Mononuclear cell (primary cell): ENCODE data around the gene CRACR2B. TPM values are rescaled to one million over a fixed set of nuclear protein-coding genes. Genes with fewer than 3 reads are reported as not detected.

Experiments used
- H3K27me3 ChIP-seq: 2 replicates; pipeline ENCODE4 v1.6.0; 2011; ENCODE audit warnings: low read length, control low read depth; ENCODE audit not compliant: insufficient read depth
- H3K4me1 ChIP-seq: 2 replicates; pipeline ENCODE4 v1.5.1; 2011; ENCODE audit warnings: mild to moderate bottlenecking, low read length, control low read depth; ENCODE audit not compliant: insufficient read depth
- H3K4me3 ChIP-seq: 2 replicates; pipeline ENCODE4 v1.5.1; 2011; ENCODE audit warnings: mild to moderate bottlenecking, low read length, moderate library complexity
- H3K9me3 ChIP-seq: 2 replicates; pipeline ENCODE4 v1.5.1; 2011; ENCODE audit warnings: low read depth, mild to moderate bottlenecking, control low read depth, low read length
- total RNA-seq: library from RNA; depleted of rRNA; stranded (reverse); fragments of >200 nt; gene quantifications from one replicate; pipeline ENCODE4 v1.2.3, GENCODE V29; 2012

CRACR2B gene
- total RNA-seq, 1 donor = 0.84 TPM

DNA sequence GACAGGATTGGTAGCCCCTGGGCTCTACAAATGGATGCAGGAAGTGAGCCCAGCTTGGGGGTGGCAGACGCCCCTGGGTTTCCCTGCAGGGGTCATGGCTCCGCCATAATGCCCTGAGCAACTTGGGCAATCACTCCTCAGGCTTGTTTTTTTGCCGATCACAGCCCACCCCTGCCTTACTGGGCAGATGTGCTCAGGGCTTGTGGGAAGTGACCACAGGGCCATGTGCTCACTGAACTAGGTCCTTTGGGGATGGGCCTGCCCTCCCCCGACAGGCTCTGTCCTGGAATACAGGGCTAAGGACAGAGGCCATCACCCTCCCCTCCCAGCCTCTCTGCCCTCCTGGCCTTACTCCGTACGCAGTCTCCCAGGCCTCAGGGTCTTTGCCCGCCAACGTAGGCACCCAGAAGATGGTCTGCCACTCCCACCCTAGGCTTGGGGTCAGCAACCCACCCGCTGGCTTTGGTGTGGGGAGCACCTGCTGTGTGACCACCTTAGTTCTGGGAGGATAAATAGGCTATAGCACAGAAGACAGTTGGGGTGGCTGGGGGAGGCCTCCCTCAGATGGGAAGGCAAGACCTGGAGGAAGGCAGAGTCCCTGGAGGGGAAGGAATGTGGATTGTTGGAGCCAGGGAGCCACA, 14.1 kb upstream of the CRACR2B start:
- Histone ChIP-seq H3K9me3 (no peaks in the 10 kb centered on the region), H3K4me1 (peaks cover 26% of the 10 kb centered on the region), H3K4me3 (no peak overlapping the region), H3K27me3 (no peaks in the 10 kb centered on the region)

DNA sequence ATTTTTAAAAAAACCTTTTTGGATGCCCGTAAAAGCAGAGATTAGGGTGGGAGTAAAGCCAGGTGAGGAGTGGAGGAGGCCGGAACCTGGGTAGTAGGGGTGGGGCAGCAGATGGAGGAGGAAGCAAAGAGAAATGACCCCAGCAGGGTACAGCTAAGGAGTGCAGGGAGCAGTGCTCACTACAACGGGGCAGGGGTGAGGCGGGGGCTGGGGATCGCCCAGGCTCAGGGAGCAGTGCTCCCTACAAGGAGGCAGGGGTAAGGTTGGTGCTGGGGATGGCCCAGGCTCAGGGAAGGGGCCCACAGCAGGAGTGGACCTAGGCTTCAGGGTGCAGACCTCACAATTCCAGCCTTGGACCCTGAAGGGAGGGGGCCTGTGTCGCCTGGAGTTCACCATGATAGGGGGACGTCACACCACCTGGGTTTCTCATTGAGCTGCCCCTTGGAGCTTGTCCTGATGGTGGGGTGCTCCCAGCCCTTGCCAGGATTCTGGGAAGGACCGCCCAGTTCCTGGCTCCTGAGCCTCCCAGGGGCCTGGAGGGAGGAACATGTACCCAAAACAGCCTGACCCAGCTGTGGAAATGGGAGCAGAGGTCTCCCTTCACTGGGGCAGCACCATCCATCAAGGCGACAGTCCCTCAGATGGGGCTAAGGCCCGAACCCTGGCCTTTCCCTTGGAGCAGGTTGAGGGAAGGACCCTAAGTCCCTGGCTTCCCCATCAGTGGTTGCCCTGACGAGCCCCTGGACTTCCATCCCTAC, 11.9 kb upstream of the CRACR2B start:
- peaks cover 27% of the 10 kb centered on the region for H3K4me1 ChIP-seq
- no peak overlapping the region for H3K4me3 ChIP-seq
- H3K9me3 ChIP-seq = no peaks in the 10 kb centered on the region
- H3K27me3 ChIP-seq = no peaks in the 10 kb centered on the region

DNA sequence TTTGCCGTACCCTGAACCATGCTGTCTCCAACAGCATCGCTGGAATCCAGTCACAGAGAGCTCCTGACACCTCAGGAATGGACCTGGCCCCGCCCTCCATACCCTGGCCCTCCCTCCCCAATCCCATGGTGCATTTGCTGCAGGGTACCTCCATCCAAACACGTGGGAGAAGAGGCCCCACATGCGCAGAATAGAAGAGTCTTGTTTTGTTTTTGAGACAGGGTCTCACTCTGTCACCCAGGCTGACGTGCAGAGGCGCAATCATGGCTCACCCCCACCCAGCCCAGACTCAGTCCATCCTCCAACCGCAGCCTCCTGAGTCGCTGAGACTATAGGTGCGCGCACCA, 11.3 kb upstream of the CRACR2B start:
- peaks cover 27% of the 10 kb centered on the region for H3K4me1 ChIP-seq
- H3K9me3 ChIP-seq = no peaks in the 10 kb centered on the region
- H3K27me3 ChIP-seq = no peaks in the 10 kb centered on the region
- no peak overlapping the region for H3K4me3 ChIP-seq

DNA sequence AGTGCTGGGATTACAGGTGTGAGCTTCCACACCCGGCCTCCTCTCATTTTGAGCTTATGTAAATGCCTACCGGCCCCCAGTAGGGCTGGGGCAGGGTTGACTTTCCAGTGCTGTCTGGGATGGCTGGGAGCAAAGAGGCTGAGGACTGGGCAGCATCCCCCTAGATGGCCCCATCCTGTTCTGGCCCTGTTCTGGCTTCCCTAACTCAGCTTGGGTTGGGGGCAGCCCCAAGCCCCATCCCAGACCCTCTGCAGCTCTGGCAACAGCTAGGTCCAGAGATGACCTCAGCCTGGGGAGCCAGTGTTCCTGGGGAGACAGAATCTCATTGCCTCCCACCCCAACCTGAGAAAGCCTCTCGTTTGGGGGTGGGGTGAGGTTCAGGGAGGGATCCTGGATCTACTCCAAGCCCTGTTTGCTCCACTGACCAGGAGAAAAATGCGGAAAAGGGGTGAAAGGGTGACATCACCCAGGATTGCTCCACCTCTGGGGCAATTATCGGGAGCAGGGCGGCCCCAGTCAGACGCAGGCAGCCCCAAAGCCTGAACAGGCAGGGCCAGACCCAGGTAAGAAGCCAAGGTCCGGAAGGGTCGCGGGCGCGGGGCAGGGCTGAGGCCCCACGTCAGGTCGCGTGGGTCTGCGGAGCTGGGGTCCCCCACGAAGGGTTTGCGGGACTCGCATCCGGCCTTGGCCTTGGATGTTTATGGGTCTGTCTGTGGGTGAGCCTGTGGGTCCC, 9.2 kb upstream of the CRACR2B start, which contains the start of gene PNPLA2:
Gene PNPLA2 (plus strand): TSS at position 519 of the 733 bp plus-strand sequence. CDS start 805 bp downstream, outside the sequence.
- H3K4me1 ChIP-seq = peaks cover 38% of the 10 kb centered on the region
- H3K4me3 ChIP-seq = peak within 1 kb of the TSS; percentile 81
- H3K9me3 ChIP-seq = no peaks in the 10 kb centered on the region
- no peaks in the 10 kb centered on the region for H3K27me3 ChIP-seq

DNA sequence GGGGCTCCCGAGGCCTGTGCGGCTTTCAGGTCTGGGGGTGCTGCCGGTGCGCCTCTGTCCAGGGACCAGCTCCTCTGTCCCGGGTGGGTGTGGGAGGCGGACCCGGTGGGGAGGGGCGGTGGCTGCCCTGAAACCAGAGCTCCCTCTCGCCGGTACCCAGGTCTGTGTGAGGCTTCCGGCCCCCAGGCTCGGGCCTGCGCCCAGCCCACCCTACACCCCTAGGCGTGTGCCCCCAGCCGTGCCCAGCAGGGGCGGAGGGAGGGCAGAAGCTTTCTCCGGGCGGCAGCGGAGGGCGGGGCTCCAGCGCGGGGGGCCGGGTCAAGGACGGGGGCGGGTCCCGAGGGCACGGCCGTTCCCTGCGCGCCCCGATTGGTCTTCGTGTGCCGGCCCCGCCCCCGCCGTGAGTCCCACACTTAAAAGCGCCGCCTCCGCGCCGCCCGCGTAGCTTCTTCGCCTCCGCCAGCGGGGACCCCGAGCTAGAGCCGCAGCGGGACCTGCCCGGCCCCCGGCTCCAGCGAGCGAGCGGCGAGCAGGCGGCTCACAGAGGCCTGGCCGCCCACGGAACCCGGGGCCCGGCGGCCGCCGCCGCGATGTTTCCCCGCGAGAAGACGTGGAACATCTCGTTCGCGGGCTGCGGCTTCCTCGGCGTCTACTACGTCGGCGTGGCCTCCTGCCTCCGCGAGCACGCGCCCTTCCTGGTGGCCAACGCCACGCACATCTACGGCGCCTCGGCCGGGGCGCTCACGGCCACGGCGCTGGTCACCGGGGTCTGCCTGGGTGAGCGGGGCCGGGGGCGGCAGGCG, 8.4 kb upstream of the CRACR2B start:
- H3K4me3 ChIP-seq = peak overlapping the region; percentile 81
- H3K9me3 ChIP-seq = no peaks in the 10 kb centered on the region
- H3K27me3 ChIP-seq = no peaks in the 10 kb centered on the region
- peaks cover 38% of the 10 kb centered on the region for H3K4me1 ChIP-seq

DNA sequence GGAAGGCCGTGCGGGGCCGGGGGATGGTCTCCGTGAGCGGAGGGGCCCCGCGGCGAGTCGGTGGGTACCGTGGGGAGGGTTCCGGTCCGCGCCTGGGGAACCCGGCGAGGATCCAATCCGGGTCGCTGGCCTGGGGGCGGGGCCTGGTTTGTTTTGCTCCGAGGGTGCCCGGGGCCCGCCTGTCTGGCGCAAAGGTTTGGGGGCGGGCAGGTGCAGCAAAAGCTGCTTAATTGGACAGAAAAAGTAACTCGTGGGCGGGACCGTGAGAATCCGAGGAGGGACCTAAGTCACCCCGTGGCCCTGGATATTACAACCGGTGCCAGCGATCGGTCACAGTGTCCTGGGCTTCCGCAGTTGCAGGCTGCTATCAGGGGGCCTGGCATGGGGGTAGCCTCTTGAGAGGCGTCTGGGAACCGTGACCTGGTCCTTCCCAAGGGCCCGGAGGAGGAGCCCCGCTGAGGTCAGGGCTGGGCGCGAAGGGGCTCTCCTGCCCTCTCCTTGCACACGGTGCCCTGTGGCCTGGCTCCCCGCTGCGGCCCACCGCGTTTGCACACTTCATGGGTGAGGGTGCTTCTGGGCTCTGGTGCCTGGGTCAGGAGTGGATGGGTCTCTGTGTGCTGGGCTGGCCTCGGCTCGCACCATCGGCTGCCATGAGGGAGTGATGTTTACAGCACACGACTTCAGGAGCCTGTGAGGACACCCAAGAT, 7.6 kb upstream of the CRACR2B start:
- H3K9me3 ChIP-seq = no peaks in the 10 kb centered on the region
- no peaks in the 10 kb centered on the region for H3K27me3 ChIP-seq
- H3K4me3 ChIP-seq = peak overlapping the region; percentile 81
- H3K4me1 ChIP-seq = peaks cover 38% of the 10 kb centered on the region

DNA sequence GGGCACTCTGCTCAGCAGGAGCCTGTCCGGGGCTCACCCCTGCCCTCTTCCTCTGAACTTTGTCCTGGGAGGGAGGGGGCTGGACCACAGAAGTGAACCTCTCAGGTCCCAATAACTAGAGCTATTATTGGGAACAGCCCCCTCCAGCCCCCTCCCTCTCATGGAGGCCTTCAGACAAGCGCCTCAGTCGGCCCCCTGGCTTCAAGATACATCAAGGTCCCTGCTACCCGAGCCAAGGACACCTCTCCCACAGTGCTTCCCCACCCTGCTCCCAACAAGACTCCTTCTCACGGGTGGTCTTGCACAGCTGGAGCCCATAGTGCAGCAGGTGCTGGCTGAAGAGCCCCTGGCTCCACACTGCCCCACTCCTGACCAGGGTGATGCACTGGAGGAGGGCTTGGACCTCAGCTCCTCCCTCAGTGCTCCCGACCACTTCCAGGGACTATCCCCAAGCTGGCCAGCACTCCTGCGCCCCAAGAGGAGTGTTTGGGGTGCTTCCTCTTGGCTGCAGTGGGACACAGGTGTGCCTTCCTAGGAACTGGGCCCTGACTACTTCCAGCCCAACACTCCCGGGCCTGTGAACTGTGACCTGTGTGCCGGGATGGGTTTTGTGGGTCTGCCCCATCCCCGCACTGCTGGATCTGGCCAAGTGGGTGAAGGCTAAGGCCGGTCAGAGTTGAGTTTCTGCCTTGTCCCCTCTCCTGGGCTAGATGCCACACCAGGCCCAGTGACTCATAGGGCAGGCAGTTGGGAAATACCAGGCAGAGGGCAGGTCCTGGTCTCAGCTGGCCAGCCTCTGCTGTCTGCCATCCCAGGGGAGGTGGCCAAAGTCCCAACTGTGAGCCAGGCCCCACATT, 6.8 kb upstream of the CRACR2B start:
- Histone ChIP-seq H3K4me1 (peaks cover 45% of the 10 kb centered on the region), H3K4me3 (peak overlapping the region; percentile 81), H3K27me3 (no peaks in the 10 kb centered on the region), H3K9me3 (no peaks in the 10 kb centered on the region)

DNA sequence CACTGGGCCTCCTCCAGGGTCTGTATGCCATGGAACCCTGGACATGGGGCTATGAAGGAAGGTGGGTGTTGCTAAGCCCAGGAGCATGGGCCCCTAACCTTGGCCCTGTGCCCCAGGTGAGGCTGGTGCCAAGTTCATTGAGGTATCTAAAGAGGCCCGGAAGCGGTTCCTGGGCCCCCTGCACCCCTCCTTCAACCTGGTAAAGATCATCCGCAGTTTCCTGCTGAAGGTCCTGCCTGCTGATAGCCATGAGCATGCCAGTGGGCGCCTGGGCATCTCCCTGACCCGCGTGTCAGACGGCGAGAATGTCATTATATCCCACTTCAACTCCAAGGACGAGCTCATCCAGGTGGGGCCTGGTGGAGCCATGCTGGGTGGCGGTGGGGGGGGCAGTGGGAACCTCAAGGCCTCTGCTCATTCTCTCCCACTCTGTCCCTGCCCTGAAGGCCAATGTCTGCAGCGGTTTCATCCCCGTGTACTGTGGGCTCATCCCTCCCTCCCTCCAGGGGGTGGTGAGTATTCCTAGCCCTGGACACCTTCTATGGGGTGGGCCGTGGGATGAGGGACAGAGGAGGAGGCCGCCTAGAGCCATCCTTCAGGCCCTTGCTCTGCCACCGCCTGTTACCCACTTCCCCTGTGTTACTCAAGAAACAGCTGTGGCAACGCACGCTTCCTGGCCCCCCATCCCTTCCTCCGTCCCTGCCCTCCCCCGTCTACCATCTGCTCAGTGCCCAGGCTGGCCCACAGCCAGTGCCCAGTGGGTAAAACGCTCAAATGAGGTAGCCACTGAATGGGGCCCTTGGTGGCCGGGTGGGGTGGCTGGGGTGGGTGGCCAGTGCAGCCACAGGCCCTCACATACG, 6.0 kb upstream of the CRACR2B start:
- no peaks in the 10 kb centered on the region for H3K27me3 ChIP-seq
- no peaks in the 10 kb centered on the region for H3K9me3 ChIP-seq
- peak overlapping the region; percentile 81 for H3K4me3 ChIP-seq
- H3K4me1 ChIP-seq = peaks cover 53% of the 10 kb centered on the region

DNA sequence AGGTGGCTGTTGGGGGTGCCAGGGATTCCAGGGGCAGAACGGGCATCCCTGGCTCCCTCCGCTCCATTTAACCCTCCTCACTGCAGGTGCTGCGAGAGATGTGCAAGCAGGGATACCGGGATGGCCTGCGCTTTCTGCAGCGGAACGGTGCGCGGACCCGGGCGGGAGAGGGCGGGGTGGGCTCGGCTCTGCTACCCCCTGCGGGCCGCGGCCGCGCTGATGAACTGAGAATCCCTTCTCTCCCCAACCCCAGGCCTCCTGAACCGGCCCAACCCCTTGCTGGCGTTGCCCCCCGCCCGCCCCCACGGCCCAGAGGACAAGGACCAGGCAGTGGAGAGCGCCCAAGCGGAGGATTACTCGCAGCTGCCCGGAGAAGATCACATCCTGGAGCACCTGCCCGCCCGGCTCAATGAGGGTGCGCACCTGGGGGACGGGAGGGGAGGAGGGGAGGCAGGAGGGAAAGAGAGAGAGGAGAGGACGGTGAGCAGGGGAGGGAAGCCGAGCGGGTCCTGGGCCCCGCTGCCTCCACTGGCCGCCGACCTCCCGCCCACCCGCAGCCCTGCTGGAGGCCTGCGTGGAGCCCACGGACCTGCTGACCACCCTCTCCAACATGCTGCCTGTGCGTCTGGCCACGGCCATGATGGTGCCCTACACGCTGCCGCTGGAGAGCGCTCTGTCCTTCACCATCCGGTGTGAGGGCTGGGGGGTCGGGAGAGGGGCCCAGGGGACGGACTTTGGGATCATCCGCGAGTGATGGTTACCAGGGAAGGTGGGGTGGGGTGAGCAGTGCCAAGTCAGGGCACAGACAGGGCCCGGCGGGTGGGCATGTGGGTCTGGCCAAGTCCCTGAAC, 4.1 kb upstream of the CRACR2B start:
- Histone ChIP-seq H3K4me3 (no peak overlapping the region), H3K4me1 (peaks cover 68% of the 10 kb centered on the region), H3K27me3 (peaks cover 3% of the 10 kb centered on the region)

DNA sequence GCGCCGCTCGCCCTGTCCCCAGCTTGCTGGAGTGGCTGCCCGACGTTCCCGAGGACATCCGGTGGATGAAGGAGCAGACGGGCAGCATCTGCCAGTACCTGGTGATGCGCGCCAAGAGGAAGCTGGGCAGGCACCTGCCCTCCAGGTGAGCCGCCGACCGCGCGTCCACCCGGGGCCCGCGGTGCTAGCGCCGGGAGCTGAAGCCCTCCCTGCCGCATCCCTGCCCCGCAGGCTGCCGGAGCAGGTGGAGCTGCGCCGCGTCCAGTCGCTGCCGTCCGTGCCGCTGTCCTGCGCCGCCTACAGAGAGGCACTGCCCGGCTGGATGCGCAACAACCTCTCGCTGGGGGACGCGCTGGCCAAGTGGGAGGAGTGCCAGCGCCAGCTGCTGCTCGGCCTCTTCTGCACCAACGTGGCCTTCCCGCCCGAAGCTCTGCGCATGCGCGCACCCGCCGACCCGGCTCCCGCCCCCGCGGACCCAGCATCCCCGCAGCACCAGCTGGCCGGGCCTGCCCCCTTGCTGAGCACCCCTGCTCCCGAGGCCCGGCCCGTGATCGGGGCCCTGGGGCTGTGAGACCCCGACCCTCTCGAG, 3.3 kb upstream of the CRACR2B start:
- H3K4me3 ChIP-seq = no peak overlapping the region
- peaks cover 71% of the 10 kb centered on the region for H3K4me1 ChIP-seq
- no peaks in the 10 kb centered on the region for H3K9me3 ChIP-seq
- peaks cover 10% of the 10 kb centered on the region for H3K27me3 ChIP-seq

More for the DNA sequence above, 4.1 kb upstream of the CRACR2B start:
- no peaks in the 10 kb centered on the region for H3K9me3 ChIP-seq

DNA sequence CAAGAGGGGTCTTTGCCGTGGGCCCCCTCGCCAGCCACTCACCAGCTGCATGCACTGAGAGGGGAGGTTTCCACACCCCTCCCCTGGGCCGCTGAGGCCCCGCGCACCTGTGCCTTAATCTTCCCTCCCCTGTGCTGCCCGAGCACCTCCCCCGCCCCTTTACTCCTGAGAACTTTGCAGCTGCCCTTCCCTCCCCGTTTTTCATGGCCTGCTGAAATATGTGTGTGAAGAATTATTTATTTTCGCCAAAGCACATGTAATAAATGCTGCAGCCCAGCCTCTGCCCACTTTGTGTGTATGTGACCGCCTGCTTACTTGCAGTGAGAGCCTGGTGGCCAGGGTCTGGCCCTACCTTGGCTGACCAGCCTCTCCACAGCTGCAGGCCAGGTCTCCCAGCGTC, 2.8 kb upstream of the CRACR2B start:
- peaks cover 77% of the 10 kb centered on the region for H3K4me1 ChIP-seq
- H3K4me3 ChIP-seq = no peak overlapping the region
- H3K27me3 ChIP-seq = peaks cover 16% of the 10 kb centered on the region
- no peaks in the 10 kb centered on the region for H3K9me3 ChIP-seq
